ENCODE data around the gene SNED1.
A peak's percentile ranks its signal among the peaks of the same experiment; 100 is the strongest.

Gene SNED1

DNA sequence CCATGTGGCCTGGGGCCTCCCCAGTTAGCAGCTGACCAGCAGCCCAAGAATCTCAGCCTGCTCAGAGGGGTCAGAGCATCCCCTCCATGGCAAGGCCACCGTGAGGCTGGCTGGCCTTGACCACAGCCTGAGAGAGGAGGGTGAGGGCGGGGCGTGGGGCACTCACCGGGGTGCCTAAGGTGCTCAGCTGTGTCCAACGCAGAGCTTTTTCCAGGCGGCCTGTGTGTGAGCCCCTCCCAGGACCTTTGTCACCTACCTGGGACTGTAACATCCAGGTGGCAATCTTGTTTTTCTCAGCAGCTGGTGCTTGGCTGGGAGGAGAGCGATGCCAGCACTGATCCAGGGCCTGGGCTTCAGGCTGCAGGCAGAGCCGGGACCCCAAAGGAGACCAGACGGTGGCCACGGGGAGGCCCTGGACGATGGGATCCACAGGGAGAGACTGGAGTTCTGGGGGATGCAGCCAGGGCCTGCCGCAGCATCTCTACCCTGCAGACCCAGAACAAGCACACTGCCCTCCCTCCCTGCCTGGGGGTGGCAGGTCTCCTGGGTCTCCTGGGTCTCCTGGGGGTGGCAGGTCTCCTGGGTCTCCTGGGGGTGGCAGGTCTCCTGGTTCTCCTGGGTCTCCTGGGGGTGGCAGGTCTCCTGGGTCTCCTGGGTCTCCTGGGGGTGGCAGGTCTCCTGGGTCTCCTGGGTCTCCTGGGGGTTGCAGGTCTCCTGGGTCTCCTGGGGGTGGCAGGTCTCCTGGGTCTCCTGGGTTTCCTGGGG lies 12.3 kb downstream of the SNED1 start:
- no peaks in the 10 kb centered on the region for H3K27me3 Mint-ChIP-seq
- no peak for DNase-seq
- H3K9me3 Mint-ChIP-seq: peaks cover 6% of the 10 kb centered on the region
- H3K4me1 Mint-ChIP-seq (ENCODE audit: low read depth): peaks cover 52% of the 10 kb centered on the region
- H3K27ac Mint-ChIP-seq: peak overlapping the region; percentile 79
- H3K4me3 Mint-ChIP-seq: peak overlapping the region; percentile 49
- H3K36me3 Mint-ChIP-seq (ENCODE audit: low read depth): peaks cover 4% of the 10 kb centered on the region

DNA sequence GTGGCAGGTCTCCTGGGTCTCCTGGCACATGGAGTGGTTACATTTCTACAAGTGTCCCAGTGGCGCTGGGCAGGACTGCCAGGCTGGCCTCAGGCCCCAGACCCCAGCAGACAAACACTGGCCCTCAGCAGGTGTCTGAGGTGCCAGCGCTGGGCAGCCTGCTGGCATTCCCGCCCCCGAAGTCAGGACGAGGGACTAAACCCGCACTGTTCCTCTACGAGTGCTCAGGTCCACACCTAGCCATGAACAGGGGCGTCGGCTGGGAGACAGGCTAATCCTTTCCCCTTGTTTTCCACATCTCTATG lies 12.8 kb downstream of the SNED1 start:
- peak; percentile 37 for DNase-seq
- peaks cover 50% of the 10 kb centered on the region for H3K4me1 Mint-ChIP-seq (ENCODE audit: low read depth)
- H3K4me3 Mint-ChIP-seq: no peak overlapping the region
- no peaks in the 10 kb centered on the region for H3K36me3 Mint-ChIP-seq (ENCODE audit: low read depth)
- H3K27ac Mint-ChIP-seq: no peak overlapping the region
- H3K27me3 Mint-ChIP-seq: no peaks in the 10 kb centered on the region
- H3K9me3 Mint-ChIP-seq: peaks cover under 1% of the 10 kb centered on the region

DNA sequence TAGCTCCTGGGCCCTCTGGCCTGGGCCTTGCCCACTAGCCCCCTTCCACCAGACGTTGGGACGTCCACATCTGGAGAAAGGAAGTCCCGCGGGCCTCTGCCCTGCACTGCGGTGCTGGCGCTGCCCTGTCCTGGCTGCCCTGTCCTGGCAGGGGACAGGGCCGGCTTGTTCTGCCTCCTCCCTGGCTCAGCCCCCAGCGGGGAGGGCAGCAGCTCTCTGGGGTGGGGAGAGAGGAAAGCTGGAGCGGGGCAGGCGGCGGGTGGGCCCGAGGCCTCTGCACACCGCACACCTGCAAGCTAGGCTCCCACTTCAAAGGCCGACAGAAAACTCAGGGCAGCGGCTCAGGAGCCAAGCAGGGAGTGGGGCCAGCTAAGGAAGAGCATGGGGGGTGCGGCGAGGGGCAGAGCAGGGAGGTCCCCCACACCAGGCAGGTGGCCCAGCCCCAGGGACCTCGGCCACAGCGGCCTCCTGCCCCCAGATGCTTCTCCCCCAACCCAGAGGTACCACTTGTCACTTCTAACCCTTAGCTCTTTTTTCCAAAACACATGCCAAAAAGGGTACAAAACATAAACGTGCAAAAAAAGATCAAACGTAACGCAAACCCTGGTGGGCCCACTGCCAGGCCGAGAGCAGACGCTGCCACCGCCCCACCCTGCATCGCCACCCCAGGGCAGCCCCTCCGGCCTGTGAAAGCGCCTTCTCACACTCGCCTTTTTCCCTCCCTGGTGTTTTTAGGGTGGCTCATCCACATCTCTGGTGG lies 13.5 kb downstream of the SNED1 start:
- Mint-ChIP-seq H3K27me3 (no peaks in the 10 kb centered on the region), H3K4me3 (no peak overlapping the region), H3K27ac (no peak overlapping the region), H3K4me1 (ENCODE audit: low read depth) (peaks cover 43% of the 10 kb centered on the region), H3K9me3 (no peaks in the 10 kb centered on the region), H3K36me3 (ENCODE audit: low read depth) (no peaks in the 10 kb centered on the region)
- peak; percentile 42 for DNase-seq

DNA sequence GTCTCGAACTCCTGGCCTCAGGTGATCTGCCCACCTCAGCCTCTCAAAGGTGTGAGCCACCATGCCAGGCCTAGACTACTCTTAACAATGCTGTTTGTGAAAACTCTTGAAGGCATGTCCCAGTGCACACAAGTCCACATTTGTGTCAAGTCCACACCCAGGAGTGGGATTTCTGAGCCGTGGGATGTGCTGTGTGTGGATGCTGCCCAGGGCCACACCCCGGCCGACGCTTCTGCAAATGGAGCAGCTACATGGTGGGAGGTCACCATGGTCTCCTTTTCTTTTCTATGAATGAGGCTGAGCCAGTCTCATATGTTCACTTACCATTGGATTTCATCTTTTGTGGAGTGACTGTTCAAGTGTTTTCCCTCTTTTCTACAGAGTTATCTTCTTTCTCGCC lies 15.8 kb downstream of the SNED1 start:
- Mint-ChIP-seq H3K9me3 (no peaks in the 10 kb centered on the region), H3K27ac (no peak overlapping the region), H3K4me3 (no peak overlapping the region), H3K4me1 (ENCODE audit: low read depth) (peaks cover 31% of the 10 kb centered on the region), H3K27me3 (no peaks in the 10 kb centered on the region), H3K36me3 (ENCODE audit: low read depth) (no peaks in the 10 kb centered on the region)
- no peak for DNase-seq

DNA sequence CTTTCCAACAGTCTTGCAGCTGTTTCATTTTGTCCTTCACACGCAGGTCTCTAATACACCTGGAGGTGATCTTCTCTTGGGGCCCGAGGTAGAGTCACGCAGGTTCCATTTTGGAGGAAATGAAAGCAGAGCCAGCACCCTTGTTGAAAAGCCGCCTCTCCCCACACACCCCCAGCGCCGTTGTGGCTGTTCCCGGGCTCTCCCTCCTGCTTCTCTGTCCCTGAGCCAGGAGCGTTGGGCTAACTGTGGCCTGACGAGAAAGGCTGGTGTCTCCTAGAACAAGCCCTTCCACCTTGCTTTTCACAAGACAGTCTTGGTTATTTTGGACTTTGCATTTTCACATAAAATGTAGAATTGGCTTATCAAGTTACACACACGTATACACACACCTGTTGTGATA lies 16.3 kb downstream of the SNED1 start:
- Mint-ChIP-seq H3K4me1 (ENCODE audit: low read depth) (peaks cover 25% of the 10 kb centered on the region), H3K27ac (no peak overlapping the region), H3K27me3 (no peaks in the 10 kb centered on the region), H3K4me3 (no peak overlapping the region), H3K9me3 (no peaks in the 10 kb centered on the region), H3K36me3 (ENCODE audit: low read depth) (no peaks in the 10 kb centered on the region)
- no peak for DNase-seq

DNA sequence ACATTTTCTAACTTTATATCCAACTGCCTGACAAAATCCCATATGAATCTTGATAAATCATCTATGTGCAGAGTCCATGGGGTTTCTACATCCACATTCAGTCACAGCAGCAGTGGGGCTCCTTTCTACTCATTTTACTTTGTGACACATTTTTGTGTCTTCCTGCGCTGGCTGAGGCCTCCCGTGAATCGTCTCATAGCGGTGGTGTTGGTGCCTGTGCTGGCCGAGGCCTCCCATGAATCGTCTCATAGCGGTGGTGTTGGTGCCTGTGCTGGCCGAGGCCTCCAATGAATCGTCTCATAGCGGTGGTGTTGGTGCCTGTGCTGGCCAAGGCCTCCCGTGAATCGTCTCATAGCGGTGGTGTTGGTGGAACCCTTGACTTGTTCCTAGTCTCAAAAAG lies 17.0 kb downstream of the SNED1 start:
- H3K4me1 Mint-ChIP-seq (ENCODE audit: low read depth): peaks cover 19% of the 10 kb centered on the region
- peak; percentile 20 for DNase-seq
- no peak overlapping the region for H3K4me3 Mint-ChIP-seq
- H3K9me3 Mint-ChIP-seq: no peaks in the 10 kb centered on the region
- H3K27me3 Mint-ChIP-seq: no peaks in the 10 kb centered on the region
- H3K27ac Mint-ChIP-seq: no peak overlapping the region
- no peaks in the 10 kb centered on the region for H3K36me3 Mint-ChIP-seq (ENCODE audit: low read depth)

DNA sequence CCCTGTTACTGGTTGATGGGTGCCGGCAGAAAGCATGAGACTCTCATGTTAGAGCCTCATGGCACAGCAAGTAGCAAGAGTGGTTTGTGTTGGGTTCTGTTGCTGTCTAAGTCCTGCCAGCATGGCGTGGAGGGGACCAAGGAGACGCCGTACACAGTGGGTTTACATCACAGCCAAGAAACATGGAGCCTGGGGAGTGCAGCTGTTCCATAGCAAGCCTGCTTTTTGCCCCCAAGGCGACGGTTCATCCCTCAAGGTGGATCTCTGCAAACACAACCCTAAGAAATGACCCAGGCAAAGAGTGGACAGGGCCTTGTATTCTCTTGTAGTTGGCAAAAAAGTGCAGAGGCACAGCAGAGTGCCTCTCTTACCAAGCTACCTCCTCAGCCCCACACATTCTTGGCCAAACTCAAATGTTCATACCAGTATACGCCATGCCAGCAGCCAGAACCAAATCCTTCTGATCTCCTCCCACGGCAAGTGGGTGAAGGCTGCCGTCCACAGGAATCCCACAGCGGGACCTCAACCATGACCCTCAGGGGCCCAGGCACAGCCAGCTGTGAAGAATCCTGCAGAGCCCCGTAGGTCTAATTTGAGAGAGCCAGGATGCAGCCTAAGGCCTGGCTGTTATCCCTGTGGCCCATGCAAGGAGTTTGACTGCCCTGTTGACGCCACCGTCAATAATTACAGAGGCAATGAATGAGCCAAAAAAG lies 19.0 kb downstream of the SNED1 start:
- no peak for DNase-seq
- no peak overlapping the region for H3K4me3 Mint-ChIP-seq
- H3K36me3 Mint-ChIP-seq (ENCODE audit: low read depth): no peaks in the 10 kb centered on the region
- no peaks in the 10 kb centered on the region for H3K27me3 Mint-ChIP-seq
- H3K9me3 Mint-ChIP-seq: peaks cover 1% of the 10 kb centered on the region
- H3K27ac Mint-ChIP-seq: no peak overlapping the region
- peaks cover 7% of the 10 kb centered on the region for H3K4me1 Mint-ChIP-seq (ENCODE audit: low read depth)

DNA sequence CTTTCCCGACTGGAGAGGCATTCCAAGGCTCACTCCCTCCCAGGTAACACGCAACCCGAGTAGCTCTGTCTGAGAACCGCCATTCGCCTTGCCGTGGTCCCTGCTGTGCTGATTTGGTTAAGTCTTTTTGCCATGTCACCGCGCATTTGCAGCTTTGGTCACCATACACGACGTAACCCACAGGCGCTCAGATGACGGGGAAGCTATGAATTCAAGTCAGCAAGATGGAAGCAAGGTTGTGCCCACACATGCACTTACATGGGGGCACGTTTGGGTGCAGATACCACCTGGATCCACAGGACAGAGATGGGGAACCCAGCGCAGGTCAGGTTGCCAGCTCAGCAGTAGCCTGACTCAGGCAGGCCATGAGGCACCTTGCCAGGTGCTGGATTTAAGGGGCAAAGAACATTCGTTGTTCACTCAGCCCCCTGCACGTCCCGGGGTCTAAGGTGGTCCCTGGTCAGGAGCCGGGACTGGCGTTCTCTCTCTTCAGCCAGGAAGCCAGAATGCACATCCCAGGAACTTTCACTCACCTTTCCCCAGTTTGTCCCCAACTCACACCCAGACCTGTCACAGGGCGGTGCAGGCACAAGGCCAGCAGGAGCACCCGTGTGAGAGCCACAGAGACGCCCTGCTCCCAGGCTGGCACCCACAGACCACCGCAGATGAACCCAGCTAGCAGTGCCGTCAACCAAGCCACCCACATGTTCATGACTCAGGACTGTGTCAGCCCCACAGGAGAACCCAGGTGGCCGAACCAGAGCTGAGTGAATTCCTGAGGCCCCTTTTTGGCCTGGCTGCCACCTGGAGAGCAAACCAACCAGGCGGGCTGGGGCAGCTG lies 19.9 kb downstream of the SNED1 start:
- no peak overlapping the region for H3K27ac Mint-ChIP-seq
- no peak for DNase-seq
- no peaks in the 10 kb centered on the region for H3K27me3 Mint-ChIP-seq
- H3K4me3 Mint-ChIP-seq: no peak overlapping the region
- H3K36me3 Mint-ChIP-seq (ENCODE audit: low read depth): no peaks in the 10 kb centered on the region
- peaks cover 5% of the 10 kb centered on the region for H3K4me1 Mint-ChIP-seq (ENCODE audit: low read depth)
- peaks cover 3% of the 10 kb centered on the region for H3K9me3 Mint-ChIP-seq

DNA sequence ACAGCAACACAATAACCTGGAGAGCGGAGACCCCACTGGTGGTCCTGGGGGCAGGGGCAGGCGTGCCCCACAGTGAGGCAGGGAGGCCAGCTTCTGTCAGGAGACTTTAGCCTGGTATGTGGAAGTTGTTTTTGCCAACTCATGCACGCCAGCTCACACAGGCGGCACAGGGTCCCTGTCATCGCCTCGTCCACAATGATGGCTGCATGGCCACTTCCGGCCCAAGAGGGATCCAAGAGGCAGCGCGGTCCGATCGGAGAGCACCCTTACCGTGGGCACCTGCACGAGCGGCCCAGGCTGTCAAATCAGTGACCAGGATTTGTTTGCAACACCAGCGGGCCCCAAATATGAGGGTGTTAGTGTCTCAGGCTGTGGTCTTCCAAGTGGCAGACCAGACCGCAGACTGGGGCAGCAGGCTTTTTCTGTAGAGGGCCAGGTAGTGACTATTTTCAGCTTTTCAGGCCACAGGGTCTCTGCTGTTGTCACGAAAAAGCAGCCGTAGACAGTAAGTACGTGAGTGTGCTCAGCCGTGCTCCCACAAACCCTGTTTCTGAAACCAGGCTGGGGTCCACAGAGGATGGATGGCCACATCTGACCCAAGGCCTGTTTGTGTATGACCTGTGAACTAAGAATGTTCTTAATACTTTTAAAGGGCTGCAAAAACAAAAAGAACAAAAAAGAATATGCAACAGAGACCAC lies 21.2 kb downstream of the SNED1 start:
- H3K27ac Mint-ChIP-seq: no peak overlapping the region
- H3K4me3 Mint-ChIP-seq: no peak overlapping the region
- peaks cover 5% of the 10 kb centered on the region for H3K4me1 Mint-ChIP-seq (ENCODE audit: low read depth)
- no peaks in the 10 kb centered on the region for H3K27me3 Mint-ChIP-seq
- DNase-seq: no peak
- peaks cover 3% of the 10 kb centered on the region for H3K9me3 Mint-ChIP-seq
- no peaks in the 10 kb centered on the region for H3K36me3 Mint-ChIP-seq (ENCODE audit: low read depth)

DNA sequence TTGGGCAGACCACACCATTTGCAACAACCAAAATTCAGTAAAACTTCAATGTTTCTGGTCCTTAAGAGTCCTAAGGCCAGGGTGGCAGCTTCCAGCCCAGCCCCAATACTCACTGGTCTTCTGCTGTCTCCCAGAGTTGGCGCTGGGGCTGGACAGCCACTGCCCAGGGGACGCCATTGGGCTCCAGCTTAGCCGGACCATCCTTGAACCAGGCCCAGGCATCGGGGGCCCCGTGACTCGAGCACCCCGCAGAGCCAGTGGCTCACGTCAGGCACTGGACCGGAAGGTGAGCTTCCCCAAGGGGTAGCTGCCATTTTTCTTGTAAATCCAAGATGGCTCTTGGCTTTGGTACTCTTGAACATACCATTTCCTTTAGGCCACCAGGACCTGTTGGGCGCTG lies 21.8 kb downstream of the SNED1 start:
- no peak for DNase-seq
- Mint-ChIP-seq H3K36me3 (ENCODE audit: low read depth) (peaks cover 3% of the 10 kb centered on the region), H3K27ac (no peak overlapping the region), H3K9me3 (peaks cover 7% of the 10 kb centered on the region), H3K27me3 (no peaks in the 10 kb centered on the region), H3K4me3 (no peak overlapping the region), H3K4me1 (ENCODE audit: low read depth) (peaks cover 5% of the 10 kb centered on the region)

DNA sequence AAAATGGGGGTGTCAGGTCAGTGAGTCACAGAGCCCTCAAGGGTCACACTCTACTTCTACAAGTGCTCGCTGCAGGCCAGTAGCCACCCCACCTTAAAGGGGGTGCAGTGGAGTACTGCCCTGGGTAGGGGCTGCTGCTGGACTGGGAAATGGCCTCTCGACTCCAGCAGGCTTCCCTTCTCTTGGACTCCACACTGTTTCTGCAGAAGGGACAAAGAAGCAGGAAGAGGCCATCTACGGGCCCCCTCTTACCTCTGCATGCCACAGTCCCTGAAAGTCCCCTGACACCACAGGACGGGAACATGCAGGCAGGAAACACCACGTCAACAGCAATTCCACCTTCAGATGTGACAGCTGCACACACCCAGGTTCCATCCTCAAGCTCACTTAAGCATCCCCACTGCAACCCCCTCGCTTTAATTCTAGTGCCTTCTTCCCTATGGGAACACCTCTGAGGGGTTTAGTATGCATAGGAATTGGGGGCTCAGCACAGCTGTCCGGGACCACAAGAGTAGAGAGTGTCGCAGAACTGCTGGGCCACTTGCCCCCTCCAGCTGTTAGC lies 22.3 kb downstream of the SNED1 start:
- Mint-ChIP-seq H3K36me3 (ENCODE audit: low read depth) (peaks cover 6% of the 10 kb centered on the region), H3K4me3 (no peak overlapping the region), H3K27me3 (no peaks in the 10 kb centered on the region), H3K4me1 (ENCODE audit: low read depth) (peaks cover 5% of the 10 kb centered on the region), H3K27ac (no peak overlapping the region), H3K9me3 (peaks cover 11% of the 10 kb centered on the region)
- DNase-seq: no peak

DNA sequence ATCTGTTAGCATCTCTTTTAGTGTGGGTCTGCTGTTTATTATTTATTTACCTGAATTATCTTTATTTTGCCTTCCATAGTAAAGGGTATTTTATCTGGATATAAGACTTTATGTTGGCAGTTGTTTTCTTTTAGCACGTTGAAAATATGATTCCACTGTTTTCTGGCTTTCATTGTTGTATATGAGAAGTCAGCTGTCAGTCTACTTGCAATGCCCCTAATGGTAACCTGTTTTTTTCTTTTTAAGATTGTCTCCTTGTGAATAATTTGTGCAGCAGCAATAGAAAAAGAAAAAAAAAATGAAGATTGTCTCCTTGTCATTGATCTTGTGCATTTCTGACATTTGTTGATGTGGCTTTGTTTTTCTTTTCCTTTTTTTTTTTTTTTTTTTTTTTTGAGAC lies 27.2 kb downstream of the SNED1 start:
- Mint-ChIP-seq H3K27ac (no peak overlapping the region), H3K4me3 (no peak overlapping the region), H3K36me3 (ENCODE audit: low read depth) (peaks cover 16% of the 10 kb centered on the region), H3K4me1 (ENCODE audit: low read depth) (no peaks in the 10 kb centered on the region), H3K27me3 (no peaks in the 10 kb centered on the region), H3K9me3 (peaks cover 23% of the 10 kb centered on the region)
- no peak for DNase-seq

DNA sequence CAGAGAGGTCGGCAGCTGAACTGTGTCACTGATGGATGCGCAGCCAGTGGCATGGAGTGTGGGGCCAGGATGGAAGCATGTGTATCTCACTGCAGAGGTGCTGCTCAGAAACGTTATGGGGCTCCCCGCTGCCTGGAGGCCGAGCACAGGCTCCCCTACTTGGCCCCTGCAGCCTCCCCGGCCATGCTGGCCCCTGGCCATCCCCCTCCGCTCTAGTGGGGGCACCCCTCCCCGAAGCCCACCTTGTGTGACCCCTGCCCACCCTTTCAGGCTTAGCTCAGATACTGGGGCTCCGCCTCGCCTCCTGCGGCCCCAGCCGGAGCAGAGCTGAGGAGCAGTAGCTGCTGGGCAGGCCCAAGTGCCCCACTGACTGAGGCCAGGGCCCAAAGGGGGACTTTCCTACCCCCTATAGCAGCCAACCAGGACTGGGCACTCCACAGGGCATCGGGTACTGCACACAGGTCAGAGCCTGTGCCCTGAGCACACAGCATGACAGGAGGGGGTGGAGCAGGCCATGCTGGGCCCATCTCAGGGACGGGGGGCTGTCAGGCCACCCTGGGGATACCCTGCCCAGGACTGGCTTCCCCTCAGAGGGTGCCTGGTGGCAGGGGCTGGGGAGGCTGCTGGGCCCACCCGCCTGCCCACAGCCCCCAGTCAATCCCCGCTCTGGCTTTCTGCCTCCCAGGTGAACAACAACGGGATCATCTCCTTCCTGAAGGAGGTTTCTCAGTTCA lies 31.3 kb downstream of the SNED1 start:
- H3K4me1 Mint-ChIP-seq (ENCODE audit: low read depth): no peaks in the 10 kb centered on the region
- no peak overlapping the region for H3K27ac Mint-ChIP-seq
- no peak overlapping the region for H3K4me3 Mint-ChIP-seq
- no peaks in the 10 kb centered on the region for H3K27me3 Mint-ChIP-seq
- no peak for DNase-seq
- peaks cover 16% of the 10 kb centered on the region for H3K36me3 Mint-ChIP-seq (ENCODE audit: low read depth)
- peaks cover 20% of the 10 kb centered on the region for H3K9me3 Mint-ChIP-seq
